Activated CD8-positive, alpha-beta memory T cell treated with anti-CD3 and anti-CD28 coated beads, Interleukin-2, amount 10 ng/mL, durations not matched to agents 7 days and 5 days (primary cell): ENCODE results near the gene OSBPL9. TPM values are rescaled to one million over a fixed set of nuclear protein-coding genes. Genes with fewer than 3 reads are reported as not detected.
A peak's percentile ranks its signal among the peaks of the same experiment; 100 is the strongest.

Experiments used
- ATAC-seq: fragments of 150-1000 bp; cut with Tn5 transposase; one replicate; pipeline ENCODE4 v1.10.0; 2021; ENCODE audit warnings: moderate library complexity
- CTCF ChIA-PET: fragments of 350-600 bp; sonication (Branson Sonifier 250); formaldehyde crosslinking; loops from one replicate; lab custom pipeline; 2021; ENCODE audit warnings: antibody characterized with exemption; lab: Charles Lee
- DNase-seq: peaks from one replicate; pipeline ENCODE4 v3.0.0-alpha.2; 2020
- H3K27ac Mint-ChIP-seq: one replicate; pipeline ENCODE4 v1.8.0; 2021; ENCODE audit warnings: mild to moderate bottlenecking, mixed read lengths
- H3K27me3 Mint-ChIP-seq: one replicate; pipeline ENCODE4 v1.8.0; 2021; ENCODE audit warnings: mixed read lengths
- H3K36me3 Mint-ChIP-seq: one replicate; pipeline ENCODE4 v1.8.0; 2021; ENCODE audit warnings: mild to moderate bottlenecking, mixed read lengths
- H3K4me1 Mint-ChIP-seq: one replicate; pipeline ENCODE4 v1.8.0; 2021; ENCODE audit warnings: mixed read lengths
- H3K4me3 Mint-ChIP-seq: one replicate; pipeline ENCODE4 v1.8.0; 2021; ENCODE audit warnings: mild to moderate bottlenecking, moderate library complexity, mixed read lengths
- H3K9me3 Mint-ChIP-seq: one replicate; pipeline ENCODE4 v1.8.0; 2022; ENCODE audit warnings: low read depth, mixed read lengths
- total RNA-seq, 2 experiments: library from RNA; stranded (reverse); gene quantifications; one replicate each; pipeline ENCODE4 v1.2.3, GENCODE V29; 2021

The OSBPL9 gene
- total RNA-seq, 2 experiments from 2014 or later, result 46.5 to 48.5 TPM

DNA sequence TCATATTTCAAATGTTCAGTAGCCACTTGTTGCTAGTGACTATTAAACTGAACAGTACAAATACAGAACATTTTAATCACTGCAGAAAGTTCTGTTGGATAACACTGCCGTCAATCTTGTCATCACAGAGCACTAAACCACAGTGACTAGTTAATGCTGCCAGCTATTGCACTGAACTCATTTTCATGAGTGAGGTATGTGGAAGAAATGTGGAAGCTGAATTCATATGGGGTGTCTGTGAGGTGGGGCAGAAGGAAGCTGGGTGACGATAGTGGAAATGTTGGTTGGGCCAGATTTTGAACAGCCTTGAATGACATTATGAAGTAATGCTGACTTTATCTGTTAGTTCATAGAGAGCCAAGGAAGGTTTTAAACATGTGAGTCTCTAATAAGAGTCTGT, 49.6 kb downstream of the OSBPL9 start:
- Mint-ChIP-seq H3K9me3 (no peaks in the 10 kb centered on the region), H3K4me3 (no peak overlapping the region), H3K4me1 (no peaks in the 10 kb centered on the region), H3K27me3 (no peaks in the 10 kb centered on the region), H3K36me3 (no peaks in the 10 kb centered on the region), H3K27ac (no peak overlapping the region)
- ATAC-seq, result no peak
- CTCF ChIA-PET, result interaction anchor here (0.8 to 0.9 kb wide), 2 partner anchors 153 to 203 kb away, joined by 3 read pairs; no protein-coding TSS in a partner anchor
- no peak for DNase-seq

DNA sequence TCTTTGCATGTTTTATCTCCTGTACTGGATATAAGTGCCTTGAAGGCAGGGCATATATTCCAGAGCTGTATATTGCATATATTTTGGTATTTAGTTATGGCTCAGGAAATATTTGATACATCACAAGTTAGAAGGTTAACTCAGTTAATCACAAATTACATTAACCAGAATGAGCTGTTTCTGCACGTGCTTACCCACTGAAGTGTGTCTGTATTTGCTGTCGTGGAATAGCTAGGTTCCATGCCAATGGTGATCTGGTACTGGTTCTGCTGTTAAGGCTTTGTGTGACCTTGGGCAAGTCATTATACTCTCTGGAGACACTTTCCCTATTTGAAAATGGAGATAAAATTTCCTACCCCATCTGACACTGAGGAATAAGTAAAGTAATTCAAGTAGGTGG, 50.7 kb downstream of the OSBPL9 start:
- DNase-seq (no peak), ATAC-seq (no peak)
- H3K4me1 Mint-ChIP-seq, result no peaks in the 10 kb centered on the region
- no peaks in the 10 kb centered on the region for H3K36me3 Mint-ChIP-seq
- no peak overlapping the region for H3K27ac Mint-ChIP-seq
- no peaks in the 10 kb centered on the region for H3K27me3 Mint-ChIP-seq
- no peaks in the 10 kb centered on the region for H3K9me3 Mint-ChIP-seq
- CTCF ChIA-PET, result no interaction called here
- H3K4me3 Mint-ChIP-seq, result no peak overlapping the region

DNA sequence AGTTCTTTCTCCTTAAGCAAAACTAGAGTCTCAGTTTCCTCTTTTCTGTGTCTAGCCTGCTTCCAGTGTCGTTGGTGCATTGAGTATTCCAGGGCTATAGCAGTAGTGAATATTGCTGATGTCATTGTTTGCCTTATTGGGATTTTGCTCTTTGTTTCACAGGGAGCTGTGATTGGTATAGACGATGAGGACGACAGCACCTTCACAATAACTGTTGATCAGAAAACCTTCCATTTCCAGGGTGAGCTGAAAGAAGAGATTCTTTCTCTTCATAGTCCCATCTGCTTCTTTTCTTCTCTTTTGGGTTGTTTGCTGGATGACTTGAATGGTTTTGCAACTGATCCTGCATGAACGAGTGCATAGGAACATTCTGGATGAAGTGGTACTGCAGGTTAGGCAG, 52.4 kb downstream of the OSBPL9 start:
- H3K27me3 Mint-ChIP-seq, result no peaks in the 10 kb centered on the region
- ATAC-seq (no peak), DNase-seq (no peak)
- H3K36me3 Mint-ChIP-seq, result no peaks in the 10 kb centered on the region
- H3K27ac Mint-ChIP-seq, result no peak overlapping the region
- H3K4me1 Mint-ChIP-seq, result no peaks in the 10 kb centered on the region
- CTCF ChIA-PET, result no interaction called here
- no peaks in the 10 kb centered on the region for H3K9me3 Mint-ChIP-seq
- no peak overlapping the region for H3K4me3 Mint-ChIP-seq

DNA sequence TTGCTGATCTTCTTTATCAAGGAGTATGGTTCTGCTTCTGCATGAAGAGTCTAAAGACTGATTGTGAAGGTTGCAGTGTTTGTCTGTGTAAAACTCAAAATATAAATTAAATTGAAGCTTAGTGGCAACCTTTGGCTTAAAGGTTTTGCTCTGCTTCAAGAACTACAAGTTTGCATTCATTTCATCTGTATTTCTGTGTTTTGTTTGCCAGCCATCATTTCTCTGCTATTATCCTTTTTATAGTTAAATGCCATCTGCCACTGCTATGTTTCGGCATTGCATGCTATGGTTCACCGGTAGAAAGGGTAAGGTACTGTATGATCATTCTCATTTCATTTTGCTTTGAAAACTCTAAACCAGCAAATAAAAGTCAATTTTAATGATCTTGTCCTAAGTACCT, 52.9 kb downstream of the OSBPL9 start:
- no peaks in the 10 kb centered on the region for H3K4me1 Mint-ChIP-seq
- no peaks in the 10 kb centered on the region for H3K27me3 Mint-ChIP-seq
- ATAC-seq, result no peak
- no peak for DNase-seq
- H3K4me3 Mint-ChIP-seq, result no peak overlapping the region
- no peaks in the 10 kb centered on the region for H3K9me3 Mint-ChIP-seq
- CTCF ChIA-PET, result no interaction called here
- H3K27ac Mint-ChIP-seq, result no peak overlapping the region
- no peaks in the 10 kb centered on the region for H3K36me3 Mint-ChIP-seq

DNA sequence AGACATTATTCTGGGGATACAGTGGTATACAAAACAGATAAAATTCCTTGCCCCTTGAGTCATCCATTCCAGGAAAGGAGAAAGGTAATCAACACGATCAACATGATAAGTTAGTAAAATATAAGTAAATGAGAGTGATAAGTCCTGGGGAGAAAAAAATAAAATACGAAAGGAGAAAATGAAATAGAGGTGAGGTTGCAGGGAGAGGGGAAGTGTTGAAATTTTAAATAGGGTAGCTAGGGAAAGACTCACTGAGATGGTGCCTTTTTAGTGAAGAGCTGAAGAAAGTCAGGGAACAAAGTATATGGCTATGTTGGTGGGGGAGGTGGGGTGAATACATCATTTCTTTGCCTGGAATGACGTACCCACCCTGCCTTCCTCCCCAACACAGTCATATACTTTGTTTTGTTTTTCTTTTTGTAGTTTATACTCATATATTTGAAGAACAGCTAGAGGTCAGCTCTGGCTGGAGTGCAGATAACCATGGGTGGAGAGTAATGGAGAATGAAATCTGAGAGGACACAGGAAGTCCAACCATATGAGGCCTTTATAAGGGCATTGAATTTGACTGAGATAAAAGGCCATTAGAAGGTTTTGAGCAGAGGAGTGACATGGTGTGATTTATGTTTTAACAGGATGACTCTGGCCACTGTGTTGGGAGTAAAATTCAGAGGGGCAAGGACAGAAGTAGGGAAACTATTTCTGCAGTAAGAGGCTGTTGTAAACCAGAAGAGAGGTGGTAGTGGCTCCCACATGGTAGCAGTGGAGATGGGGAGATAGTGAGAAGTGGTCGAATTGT, 54.8 kb downstream of the OSBPL9 start:
- Mint-ChIP-seq H3K27me3 (no peaks in the 10 kb centered on the region), H3K9me3 (no peaks in the 10 kb centered on the region), H3K4me3 (no peak overlapping the region), H3K27ac (no peak overlapping the region), H3K4me1 (no peaks in the 10 kb centered on the region), H3K36me3 (no peaks in the 10 kb centered on the region)
- no peak for ATAC-seq
- CTCF ChIA-PET, result interaction anchor here (1.0 kb wide), 1 partner anchor 17 kb away, joined by 3 read pairs; no protein-coding TSS in a partner anchor
- no peak for DNase-seq

DNA sequence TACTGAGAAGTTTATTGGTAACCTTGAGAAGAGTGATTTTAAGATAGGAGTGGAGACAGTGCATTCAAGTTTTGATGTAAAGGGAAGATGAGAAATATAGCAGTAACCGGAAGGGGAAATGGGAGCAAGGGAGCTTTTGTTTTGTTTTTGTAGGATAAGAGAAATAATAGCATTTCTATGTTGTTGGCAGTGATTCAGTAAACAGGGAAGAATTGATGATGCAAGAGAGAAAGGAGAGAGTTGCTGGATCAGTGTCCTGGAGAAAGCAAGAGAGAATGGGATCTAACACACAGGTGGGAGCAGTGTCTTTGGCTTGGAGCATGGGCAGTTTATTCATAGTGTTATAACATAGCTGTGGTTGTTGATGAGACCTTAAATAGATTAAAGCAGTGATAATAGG, 56.4 kb downstream of the OSBPL9 start:
- CTCF ChIA-PET, result no interaction called here
- no peaks in the 10 kb centered on the region for H3K27me3 Mint-ChIP-seq

DNA sequence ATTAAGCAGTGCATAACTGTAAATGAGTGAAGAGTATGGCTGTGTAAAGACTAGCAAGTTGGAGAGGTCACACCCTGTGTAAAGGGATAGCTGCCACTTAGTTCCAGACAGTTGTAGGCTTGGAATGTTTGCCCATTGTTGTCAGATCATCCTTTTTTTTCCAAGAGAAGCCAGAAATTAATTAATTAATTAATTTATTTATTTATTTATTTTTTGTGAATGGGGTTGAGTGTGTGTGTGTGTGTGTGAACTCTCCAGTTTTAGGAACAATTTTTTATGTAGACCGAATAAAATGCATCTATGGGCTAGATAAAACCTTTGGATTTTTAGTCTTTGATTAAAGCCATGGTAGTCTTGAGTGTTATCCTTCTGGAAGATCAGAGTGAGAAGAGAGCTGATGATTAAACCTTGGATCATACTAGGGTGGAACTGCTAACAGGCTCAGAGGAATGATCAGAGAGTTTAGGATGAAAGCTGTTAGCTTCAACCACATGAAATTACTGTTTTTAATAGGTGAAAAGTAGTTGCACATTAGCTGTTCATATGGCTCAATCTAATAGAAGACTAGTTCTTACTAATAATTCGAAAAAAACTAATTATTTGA, 58.4 kb downstream of the OSBPL9 start:
- CTCF ChIA-PET, result no interaction called here
- no peak overlapping the region for H3K27ac Mint-ChIP-seq
- no peaks in the 10 kb centered on the region for H3K36me3 Mint-ChIP-seq
- no peaks in the 10 kb centered on the region for H3K9me3 Mint-ChIP-seq
- no peaks in the 10 kb centered on the region for H3K27me3 Mint-ChIP-seq
- DNase-seq (no peak), ATAC-seq (no peak)
- H3K4me3 Mint-ChIP-seq, result no peak overlapping the region
- peaks cover 5% of the 10 kb centered on the region for H3K4me1 Mint-ChIP-seq

More for the DNA sequence above, 56.4 kb downstream of the OSBPL9 start:
- DNase-seq, result no peak
- Mint-ChIP-seq H3K4me3 (no peak overlapping the region), H3K27ac (no peak overlapping the region), H3K4me1 (no peaks in the 10 kb centered on the region), H3K9me3 (no peaks in the 10 kb centered on the region), H3K36me3 (no peaks in the 10 kb centered on the region)
- ATAC-seq, result no peak

DNA sequence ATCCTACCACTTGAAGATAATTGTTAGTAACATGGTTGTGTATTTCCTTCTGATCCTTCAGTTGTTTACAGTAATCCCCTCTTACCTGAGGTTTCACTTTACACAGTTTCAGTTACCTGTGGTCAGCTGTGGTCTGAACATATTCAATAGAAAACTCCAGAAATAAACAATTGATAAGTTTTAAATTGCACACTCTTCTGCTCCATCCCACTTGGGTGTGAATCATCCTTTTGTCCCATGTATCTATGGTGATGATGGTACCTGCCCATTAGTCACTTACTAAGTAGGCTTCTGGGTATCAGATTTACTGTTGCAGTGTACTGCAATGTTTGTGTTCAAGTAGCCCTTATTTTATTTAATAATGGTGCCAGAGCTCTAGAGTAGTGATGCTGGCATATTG, 62.5 kb downstream of the OSBPL9 start:
- H3K36me3 Mint-ChIP-seq, result no peaks in the 10 kb centered on the region
- CTCF ChIA-PET, result no interaction called here
- ATAC-seq, result peak; percentile 53

DNA sequence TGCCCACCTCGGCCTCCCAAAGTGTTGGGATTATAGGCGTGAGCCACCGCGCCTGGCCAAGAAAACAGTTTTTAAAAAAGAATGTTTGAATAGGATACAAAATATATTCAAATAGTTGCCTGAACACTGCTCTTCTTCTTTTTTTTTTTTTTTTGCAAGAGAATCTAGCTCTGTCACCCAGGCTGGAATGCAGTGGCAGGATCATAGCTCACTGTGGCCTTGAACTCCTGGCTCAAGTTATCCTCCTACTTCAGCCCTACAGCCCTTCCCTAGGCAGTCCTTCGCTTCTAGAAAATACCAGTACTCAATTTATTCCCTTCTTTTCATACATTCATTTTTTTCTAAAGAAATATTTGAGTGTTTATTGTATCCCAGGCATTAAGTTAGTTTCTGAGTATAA, 67.9 kb downstream of the OSBPL9 start:
- Mint-ChIP-seq H3K36me3 (no peaks in the 10 kb centered on the region), H3K27ac (no peak overlapping the region), H3K9me3 (no peaks in the 10 kb centered on the region), H3K4me1 (peaks cover 4% of the 10 kb centered on the region), H3K4me3 (no peak overlapping the region), H3K27me3 (no peaks in the 10 kb centered on the region)
- ATAC-seq (no peak), DNase-seq (no peak)
- CTCF ChIA-PET, result no interaction called here

More for the DNA sequence above, 62.5 kb downstream of the OSBPL9 start:
- DNase-seq, result no peak
- Mint-ChIP-seq H3K9me3 (no peaks in the 10 kb centered on the region), H3K27me3 (no peaks in the 10 kb centered on the region), H3K27ac (no peak overlapping the region), H3K4me3 (no peak overlapping the region), H3K4me1 (peaks cover 5% of the 10 kb centered on the region)

DNA sequence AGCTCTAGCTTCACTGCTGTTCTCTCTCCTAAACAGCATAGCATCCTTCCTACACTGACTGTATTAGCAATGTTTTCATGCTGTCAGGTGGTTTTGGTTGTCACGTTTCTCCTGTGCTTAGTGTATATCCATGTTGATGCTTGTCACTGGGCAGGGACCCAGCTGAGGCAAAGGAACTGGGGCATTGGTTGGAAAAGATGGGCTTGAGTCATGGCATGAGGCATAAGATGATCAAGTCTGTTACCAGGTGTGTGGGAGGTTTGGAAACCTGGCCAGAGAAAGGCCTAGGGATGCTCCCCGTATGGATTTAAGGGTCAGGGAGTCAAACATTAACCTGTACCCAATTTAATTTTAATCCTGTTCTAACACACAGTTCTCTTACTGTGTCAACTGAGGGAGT, 69.6 kb downstream of the OSBPL9 start:
- ATAC-seq (no peak), DNase-seq (no peak)
- H3K27ac Mint-ChIP-seq, result no peak overlapping the region
- H3K4me1 Mint-ChIP-seq, result peaks cover 4% of the 10 kb centered on the region
- CTCF ChIA-PET, result no interaction called here
- no peaks in the 10 kb centered on the region for H3K9me3 Mint-ChIP-seq
- H3K4me3 Mint-ChIP-seq, result no peak overlapping the region
- H3K36me3 Mint-ChIP-seq, result no peaks in the 10 kb centered on the region
- H3K27me3 Mint-ChIP-seq, result no peaks in the 10 kb centered on the region

DNA sequence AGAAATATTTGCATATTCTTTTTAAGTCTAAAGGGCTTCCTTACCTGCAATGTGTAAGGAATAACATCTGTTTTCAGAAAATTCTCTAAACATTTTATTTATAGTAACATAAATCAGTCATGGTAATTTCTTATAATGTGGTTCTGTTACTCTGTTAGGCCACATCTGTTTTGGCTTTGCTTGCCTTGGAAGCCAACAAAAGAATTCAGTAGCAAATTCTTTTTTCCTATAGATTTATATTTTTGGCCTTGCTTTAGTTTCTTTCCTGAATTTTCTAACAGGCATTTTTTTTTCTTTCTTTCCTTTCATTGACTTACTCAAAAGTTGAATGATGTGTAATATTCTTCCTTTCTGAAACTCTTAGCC, 72.2 kb downstream of the OSBPL9 start:
- H3K36me3 Mint-ChIP-seq, result no peaks in the 10 kb centered on the region
- DNase-seq (no peak), ATAC-seq (no peak)
- no peak overlapping the region for H3K4me3 Mint-ChIP-seq
- CTCF ChIA-PET, result no interaction called here
- no peak overlapping the region for H3K27ac Mint-ChIP-seq
- H3K27me3 Mint-ChIP-seq, result no peaks in the 10 kb centered on the region
- peaks cover 4% of the 10 kb centered on the region for H3K4me1 Mint-ChIP-seq
- H3K9me3 Mint-ChIP-seq, result no peaks in the 10 kb centered on the region

DNA sequence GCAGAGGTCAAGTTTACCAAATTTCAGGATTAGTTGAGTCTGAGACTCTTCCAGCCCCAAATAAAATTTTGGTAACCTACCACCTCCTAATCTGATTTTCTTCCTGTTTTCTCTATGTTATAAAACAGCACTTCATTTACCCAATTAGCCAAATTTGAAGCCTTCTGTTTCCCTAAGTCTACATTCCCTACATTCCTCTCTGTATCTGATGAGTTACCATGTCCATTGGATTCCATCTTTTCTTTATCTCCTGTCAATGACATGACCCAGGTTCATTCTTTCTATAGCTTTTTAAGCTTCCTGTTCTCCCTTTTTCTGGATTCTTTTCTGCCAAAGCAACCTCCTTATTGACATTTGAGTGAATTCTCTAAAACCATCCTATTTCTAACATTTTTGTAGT, 72.8 kb downstream of the OSBPL9 start:
- no peaks in the 10 kb centered on the region for H3K9me3 Mint-ChIP-seq
- CTCF ChIA-PET, result interaction anchor here (0.5 kb wide), 1 partner anchor 118 kb away, joined by 3 read pairs; no protein-coding TSS in a partner anchor
- no peak for DNase-seq
- peaks cover 4% of the 10 kb centered on the region for H3K4me1 Mint-ChIP-seq
- no peak for ATAC-seq
- H3K4me3 Mint-ChIP-seq, result no peak overlapping the region
- no peak overlapping the region for H3K27ac Mint-ChIP-seq
- H3K36me3 Mint-ChIP-seq, result no peaks in the 10 kb centered on the region
- H3K27me3 Mint-ChIP-seq, result no peaks in the 10 kb centered on the region

DNA sequence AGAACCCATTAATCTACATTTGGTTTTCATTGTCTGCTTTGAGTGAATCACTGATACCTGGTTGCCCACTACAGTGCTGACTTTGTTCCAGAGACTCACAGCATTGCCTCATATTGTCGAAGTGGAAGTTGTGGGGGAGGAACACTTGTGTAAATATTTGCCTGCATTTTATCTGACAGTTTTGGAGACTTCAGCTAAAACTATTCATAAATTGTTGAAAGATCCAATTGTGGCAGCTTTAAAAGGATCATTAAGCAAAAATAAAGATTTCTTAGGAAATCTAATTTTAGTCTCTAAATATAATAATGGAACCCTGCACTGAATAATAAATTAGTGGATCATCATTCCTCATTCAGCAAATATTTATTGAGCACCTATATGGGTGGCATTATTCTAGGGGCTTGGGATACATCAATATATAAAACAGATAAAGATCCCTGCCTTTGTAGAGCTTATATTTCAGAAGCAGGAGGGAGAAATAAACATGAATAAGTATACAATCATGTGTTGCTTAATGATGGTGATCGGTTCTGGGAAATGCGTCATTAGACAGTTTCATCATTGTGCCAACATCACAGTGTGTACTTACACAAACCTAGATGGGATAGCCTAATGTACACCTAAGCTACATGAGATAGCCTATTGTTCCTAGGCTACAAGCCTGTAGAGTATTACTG, 73.5 kb downstream of the OSBPL9 start:
- no peaks in the 10 kb centered on the region for H3K36me3 Mint-ChIP-seq
- no peaks in the 10 kb centered on the region for H3K27me3 Mint-ChIP-seq
- ATAC-seq (no peak), DNase-seq (no peak)
- CTCF ChIA-PET, result no interaction called here
- H3K4me3 Mint-ChIP-seq, result no peak overlapping the region
- H3K4me1 Mint-ChIP-seq, result peaks cover 4% of the 10 kb centered on the region
- no peak overlapping the region for H3K27ac Mint-ChIP-seq
- no peaks in the 10 kb centered on the region for H3K9me3 Mint-ChIP-seq

DNA sequence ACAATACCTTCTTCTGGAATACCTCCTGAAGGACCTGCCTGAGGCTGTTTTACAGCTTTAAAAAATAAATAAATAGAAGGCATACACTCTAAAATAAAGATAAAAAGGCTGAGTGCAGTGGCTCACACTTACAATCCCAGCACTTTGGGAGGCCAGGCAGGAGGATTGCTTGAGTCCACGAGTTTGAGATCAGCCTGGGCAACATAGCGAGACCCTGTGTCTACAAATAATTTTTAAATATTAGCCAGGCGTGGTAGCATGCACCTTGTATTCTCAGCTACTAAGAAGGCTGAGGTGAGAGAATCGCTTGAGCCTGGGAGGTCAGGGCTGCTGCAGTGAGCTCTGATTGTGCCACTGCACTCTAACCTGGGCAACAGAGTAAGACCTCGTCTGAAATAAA, 75.0 kb downstream of the OSBPL9 start:
- Mint-ChIP-seq H3K27ac (no peak overlapping the region), H3K4me1 (peaks cover 4% of the 10 kb centered on the region), H3K27me3 (no peaks in the 10 kb centered on the region), H3K9me3 (no peaks in the 10 kb centered on the region), H3K36me3 (no peaks in the 10 kb centered on the region), H3K4me3 (no peak overlapping the region)
- DNase-seq, result no peak
- CTCF ChIA-PET, result no interaction called here
- ATAC-seq, result no peak
